Body of pancreas (tissue), 4 donors: ENCODE data around the gene CHRNA10.

Source experiments
- CTCF ChIP-seq, 7 experiments: fragments of 450-650 bp in 4 of 7; fragments of 200-600 bp in 3 of 7; sonication (generic) in 3 of 7; IDR thresholded peaks; one replicate each; pipeline ENCODE4 v1.5.1; 2016 to 2019; ENCODE audit warnings: antibody characterized with exemption in 7 of 7
- POLR2A ChIP-seq, 3 donors: fragments of 450-650 bp; IDR thresholded peaks; one replicate each; pipeline ENCODE4 v1.6.1; 2016; ENCODE audit warnings: antibody characterized with exemption in 3 of 3, mild to moderate bottlenecking in 2 of 3

- TF ChIP-seq CTCF (IDR thresholded peaks at IDR 0.05): no peak
- TF ChIP-seq POLR2A (IDR thresholded peaks at IDR 0.05): no peak
Measured at GRCh38 chr11:3616721-3617460, 54.3 kb downstream of the CHRNA10 start.
